Measurements from ENCODE around the gene PHF2.

The PHF2 gene

GRCh38 chr9:93645921-93646639, 69.7 kb downstream of the PHF2 start:
- Histone ChIP-seq H2AFZ (ENCODE audit: low read length) (no peak overlapping the region), H3K9ac (ENCODE audit: low read depth, low read length, poor library complexity, severe bottlenecking) (no peak overlapping the region), H3K4me3 (ENCODE audit: low read length, poor library complexity, severe bottlenecking) (no peak overlapping the region), H3K27me3 (ENCODE audit: insufficient read depth, low read length, poor library complexity, severe bottlenecking) (no peaks in the 10 kb centered on the region), H3K9me3 (ENCODE audit: insufficient read depth, low read depth, low read length) (no peaks in the 10 kb centered on the region), H4K20me1 (ENCODE audit: insufficient read depth, low read length, poor library complexity, severe bottlenecking) (no peaks in the 10 kb centered on the region), H3K4me1 (ENCODE audit: insufficient read depth, low read length, poor library complexity, severe bottlenecking) (no peaks in the 10 kb centered on the region), H3K4me2 (ENCODE audit: low read depth, low read length, poor library complexity, severe bottlenecking) (no peak overlapping the region), H3K79me2 (ENCODE audit: insufficient read depth, low read length) (no peaks in the 10 kb centered on the region), H3K36me3 (ENCODE audit: insufficient read depth, low read length) (peaks cover 54% of the 10 kb centered on the region; the same call in 1 of the 2 replicates), H3F3A (ENCODE audit: low read depth) (no peaks in the 10 kb centered on the region), H3K9me2 (replicated peaks; ENCODE audit: low read depth, low read length) (no peaks in the 10 kb centered on the region)
- TF ChIP-seq EZH2phosphoT487 (IDR thresholded peaks at IDR 0.05; ENCODE audit: borderline replicate concordance) (no peak), CTCF (conservative IDR thresholded peaks at IDR 0.05; ENCODE audit: low read length) (no peak)

GRCh38 chr9:93646640-93647178, 70.3 kb downstream of the PHF2 start:
- H3K36me3 ChIP-seq (ENCODE audit: insufficient read depth, low read length): peaks cover 54% of the 10 kb centered on the region; the same call in 1 of the 2 replicates
- H2AFZ ChIP-seq (ENCODE audit: low read length): no peak overlapping the region
- no peak for TF ChIP-seq EZH2phosphoT487 (IDR thresholded peaks at IDR 0.05; ENCODE audit: borderline replicate concordance)
- no peak for TF ChIP-seq CTCF (conservative IDR thresholded peaks at IDR 0.05; ENCODE audit: low read length)
- H3K4me1 ChIP-seq (ENCODE audit: insufficient read depth, low read length, poor library complexity, severe bottlenecking): no peaks in the 10 kb centered on the region
- H3F3A ChIP-seq (ENCODE audit: low read depth): no peaks in the 10 kb centered on the region
- no peaks in the 10 kb centered on the region for H3K27me3 ChIP-seq (ENCODE audit: insufficient read depth, low read length, poor library complexity, severe bottlenecking)
- H3K79me2 ChIP-seq (ENCODE audit: insufficient read depth, low read length): no peaks in the 10 kb centered on the region
- no peaks in the 10 kb centered on the region for H4K20me1 ChIP-seq (ENCODE audit: insufficient read depth, low read length, poor library complexity, severe bottlenecking)
- H3K4me3 ChIP-seq (ENCODE audit: low read length, poor library complexity, severe bottlenecking): no peak overlapping the region
- no peak overlapping the region for H3K9ac ChIP-seq (ENCODE audit: low read depth, low read length, poor library complexity, severe bottlenecking)
- H3K9me2 ChIP-seq (replicated peaks; ENCODE audit: low read depth, low read length): no peaks in the 10 kb centered on the region
- no peaks in the 10 kb centered on the region for H3K9me3 ChIP-seq (ENCODE audit: insufficient read depth, low read depth, low read length)
- no peak overlapping the region for H3K4me2 ChIP-seq (ENCODE audit: low read depth, low read length, poor library complexity, severe bottlenecking)

GRCh38 chr9:93648181-93648580, 71.8 kb downstream of the PHF2 start:
- H4K20me1 ChIP-seq (ENCODE audit: insufficient read depth, low read length, poor library complexity, severe bottlenecking): no peaks in the 10 kb centered on the region
- H3K36me3 ChIP-seq (ENCODE audit: insufficient read depth, low read length): peaks cover 58% of the 10 kb centered on the region; the same call in 1 of the 2 replicates
- no peaks in the 10 kb centered on the region for H3F3A ChIP-seq (ENCODE audit: low read depth)
- H3K4me1 ChIP-seq (ENCODE audit: insufficient read depth, low read length, poor library complexity, severe bottlenecking): no peaks in the 10 kb centered on the region
- no peak overlapping the region for H2AFZ ChIP-seq (ENCODE audit: low read length)
- H3K27me3 ChIP-seq (ENCODE audit: insufficient read depth, low read length, poor library complexity, severe bottlenecking): no peaks in the 10 kb centered on the region
- H3K9me2 ChIP-seq (replicated peaks; ENCODE audit: low read depth, low read length): no peaks in the 10 kb centered on the region
- H3K9me3 ChIP-seq (ENCODE audit: insufficient read depth, low read depth, low read length): no peaks in the 10 kb centered on the region
- no peak overlapping the region for H3K4me3 ChIP-seq (ENCODE audit: low read length, poor library complexity, severe bottlenecking)
- H3K4me2 ChIP-seq (ENCODE audit: low read depth, low read length, poor library complexity, severe bottlenecking): no peak overlapping the region
- H3K9ac ChIP-seq (ENCODE audit: low read depth, low read length, poor library complexity, severe bottlenecking): no peak overlapping the region
- TF ChIP-seq EZH2phosphoT487 (IDR thresholded peaks at IDR 0.05; ENCODE audit: borderline replicate concordance): no peak
- no peak for TF ChIP-seq CTCF (conservative IDR thresholded peaks at IDR 0.05; ENCODE audit: low read length)
- no peaks in the 10 kb centered on the region for H3K79me2 ChIP-seq (ENCODE audit: insufficient read depth, low read length)
